ENCODE results near the gene SELENOH.
A peak's percentile ranks its signal among the peaks of the same experiment; 100 is the strongest.

The SELENOH gene

GRCh38 chr11:57745206-57745605 is 3.9 kb downstream of the SELENOH start:
- H3K4me3 ChIP-seq (ENCODE audit: low read depth, low read length): no peak overlapping the region

GRCh38 chr11:57746920-57747319 is 5.6 kb downstream of the SELENOH start:
- no peak overlapping the region for H3K4me3 ChIP-seq (ENCODE audit: low read depth, low read length)

GRCh38 chr11:57751176-57751575 is 9.9 kb downstream of the SELENOH start:
- no peak overlapping the region for H3K4me3 ChIP-seq (ENCODE audit: low read depth, low read length)

DNA sequence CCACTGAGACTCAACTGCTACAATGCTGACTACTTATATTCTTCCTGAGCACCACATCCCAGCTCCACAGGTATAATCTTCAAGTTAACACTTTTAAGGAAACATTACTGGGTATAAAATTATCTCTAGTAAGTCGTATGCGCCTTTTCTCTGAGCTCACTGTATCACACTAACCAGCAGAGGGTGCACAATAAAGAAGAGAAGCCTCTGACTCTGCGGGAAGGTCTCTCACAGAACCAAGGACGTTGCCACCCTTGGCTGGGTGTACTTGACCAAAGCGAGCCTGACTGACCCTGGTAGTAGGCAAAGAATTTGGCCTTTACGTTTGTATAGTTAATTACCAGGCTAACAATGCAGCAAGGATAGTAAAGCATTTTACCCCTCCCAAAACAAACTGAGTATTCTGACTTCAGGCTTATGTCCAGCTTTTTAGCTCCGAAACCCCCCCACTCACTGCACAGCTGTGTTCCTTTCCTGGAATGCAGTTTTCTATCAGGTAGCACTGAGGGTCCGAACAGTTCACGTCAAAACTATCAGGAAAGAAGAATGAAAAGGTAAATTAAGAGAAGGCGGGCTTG is 10.5 kb downstream of the SELENOH start, which contains the start of gene BTBD18:
Gene BTBD18, minus strand, starts transcription at position 144 of the 578 bp plus-strand sequence. CDS start 631 bp downstream, outside the sequence.
- H3K4me3 ChIP-seq (ENCODE audit: low read depth, low read length): no peak within 1 kb of the TSS

GRCh38 chr11:57752954-57753353 is 11.7 kb downstream of the SELENOH start:
- no peak overlapping the region for H3K4me3 ChIP-seq (ENCODE audit: low read depth, low read length)

GRCh38 chr11:57758174-57758573 is 16.9 kb downstream of the SELENOH start:
- H3K4me3 ChIP-seq (ENCODE audit: low read depth, low read length): no peak overlapping the region

- H3K4me3 ChIP-seq (ENCODE audit: low read depth, low read length): peak within 1 kb of the TSS; percentile 89
These were observed 20.3 kb downstream of the SELENOH start, which contains the start of gene CTNND1 for GRCh38 chr11:57761301-57762234. Gene CTNND1 (plus strand): TSS chr11:57761802. CDS start chr11:57791479, 29,677 bp downstream.

DNA sequence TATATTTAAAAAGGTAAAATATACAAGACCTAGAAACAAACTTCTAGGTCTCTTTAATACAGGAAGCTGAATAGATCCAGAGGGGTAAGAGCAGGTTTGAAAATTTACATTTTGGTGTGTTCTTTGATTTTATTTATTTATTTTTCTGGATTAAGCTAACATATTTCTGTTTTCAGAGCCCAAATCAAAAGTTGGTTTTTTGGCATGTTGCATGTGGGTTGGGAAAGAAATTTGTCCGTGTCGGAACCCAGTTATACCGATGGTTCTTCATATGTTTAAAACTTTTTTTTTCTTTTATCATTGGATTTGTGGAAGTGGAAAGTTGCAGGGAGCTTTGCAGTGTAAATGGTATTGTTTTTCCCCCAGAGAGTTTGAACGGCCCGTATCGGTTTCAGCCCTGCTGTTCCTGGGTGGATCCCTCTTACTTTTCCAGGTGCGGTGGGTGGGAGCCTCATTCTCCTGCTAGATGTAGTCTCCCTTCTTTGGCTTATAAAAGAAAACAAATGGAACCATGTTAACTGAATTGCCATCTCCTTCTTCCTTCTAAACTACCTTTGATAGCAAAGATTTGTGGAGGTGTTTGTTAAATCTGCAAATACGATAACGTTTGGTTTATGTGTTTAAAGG is 21.1 kb downstream of the SELENOH start:
- peak overlapping the region; percentile 89 for H3K4me3 ChIP-seq (ENCODE audit: low read depth, low read length)

GRCh38 chr11:57763568-57763967 is 22.3 kb downstream of the SELENOH start:
- H3K4me3 ChIP-seq (ENCODE audit: low read depth, low read length): peak overlapping the region; percentile 89

GRCh38 chr11:57764021-57764420 is 22.7 kb downstream of the SELENOH start:
- peak overlapping the region; percentile 89 for H3K4me3 ChIP-seq (ENCODE audit: low read depth, low read length)

- no peak overlapping the region for H3K4me3 ChIP-seq (ENCODE audit: low read depth, low read length)
These were observed 23.3 kb downstream of the SELENOH start for GRCh38 chr11:57764566-57764965.

DNA sequence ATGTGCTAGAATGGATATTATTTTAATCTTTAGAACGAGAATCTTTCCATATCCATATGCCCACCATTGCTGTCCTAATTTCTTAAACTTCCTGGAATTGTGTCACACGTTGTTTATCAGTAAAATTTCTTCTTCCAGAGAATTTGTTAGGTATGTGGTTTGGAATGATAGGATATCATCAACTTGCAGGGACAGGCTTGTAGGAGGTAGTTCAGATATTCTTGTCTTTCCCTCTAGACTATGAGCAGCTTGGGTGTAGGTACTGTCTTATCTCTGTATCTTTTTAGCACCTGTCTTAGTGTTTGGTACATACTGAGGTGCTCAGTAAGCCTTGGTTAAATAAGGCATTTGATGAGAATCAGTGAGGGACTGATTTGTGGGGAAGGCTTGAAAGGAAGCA is 23.7 kb downstream of the SELENOH start:
- H3K4me3 ChIP-seq (ENCODE audit: low read depth, low read length): no peak overlapping the region

GRCh38 chr11:57770793-57771192 is 29.5 kb downstream of the SELENOH start:
- H3K4me3 ChIP-seq (ENCODE audit: low read depth, low read length): no peak overlapping the region

- H3K4me3 ChIP-seq (ENCODE audit: low read depth, low read length): no peak overlapping the region
These were observed 30.1 kb downstream of the SELENOH start for GRCh38 chr11:57771365-57771764.

DNA sequence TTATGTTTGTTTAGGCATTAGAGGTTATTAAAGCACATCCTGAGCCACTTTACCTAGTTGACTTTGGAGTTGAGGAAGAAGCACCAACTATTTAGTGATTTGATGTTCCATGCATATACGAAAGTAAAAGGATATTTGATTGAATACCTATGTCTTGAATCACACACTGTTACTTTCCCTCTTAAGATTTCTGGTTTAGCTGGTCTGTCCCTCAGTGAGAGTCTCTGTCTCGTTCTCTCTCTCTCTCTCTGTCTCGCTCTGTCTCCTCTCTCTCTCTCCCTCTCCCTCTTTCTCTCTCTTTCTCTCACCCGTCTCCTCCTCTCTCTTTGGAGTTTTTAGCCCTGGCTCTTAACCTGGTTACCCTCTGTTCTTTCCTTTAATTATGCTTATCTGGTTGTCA is 31.3 kb downstream of the SELENOH start:
- H3K4me3 ChIP-seq (ENCODE audit: low read depth, low read length): no peak overlapping the region

DNA sequence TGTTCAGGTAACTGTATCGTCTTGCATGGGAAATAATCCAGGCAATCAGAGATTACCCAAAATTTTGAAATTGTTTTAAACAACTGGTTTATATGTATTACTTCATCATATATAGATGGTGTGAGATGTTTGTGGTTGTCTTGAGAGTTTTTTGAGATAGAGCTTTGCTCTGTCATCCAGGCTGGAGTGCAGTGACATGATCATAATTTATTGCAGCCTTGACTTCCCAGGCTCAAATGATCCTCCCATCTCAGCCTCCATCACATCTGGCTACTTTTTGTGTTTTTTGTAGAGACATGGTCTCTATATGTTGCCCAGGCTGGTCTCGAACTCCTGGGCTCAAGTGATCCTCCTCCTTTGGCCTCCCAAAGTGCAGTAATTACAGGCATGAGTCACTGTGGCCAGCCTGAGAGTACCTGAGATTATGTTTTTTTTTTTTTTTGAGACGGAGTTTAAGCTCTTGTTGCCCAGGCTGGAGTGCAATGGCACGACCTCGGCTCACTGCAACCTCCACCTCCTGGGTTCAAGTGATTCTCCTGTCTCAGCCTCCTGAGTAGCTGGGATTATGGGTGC is 31.8 kb downstream of the SELENOH start:
- H3K4me3 ChIP-seq (ENCODE audit: low read depth, low read length): no peak overlapping the region

GRCh38 chr11:57775491-57775890 is 34.2 kb downstream of the SELENOH start:
- H3K4me3 ChIP-seq (ENCODE audit: low read depth, low read length): no peak overlapping the region

DNA sequence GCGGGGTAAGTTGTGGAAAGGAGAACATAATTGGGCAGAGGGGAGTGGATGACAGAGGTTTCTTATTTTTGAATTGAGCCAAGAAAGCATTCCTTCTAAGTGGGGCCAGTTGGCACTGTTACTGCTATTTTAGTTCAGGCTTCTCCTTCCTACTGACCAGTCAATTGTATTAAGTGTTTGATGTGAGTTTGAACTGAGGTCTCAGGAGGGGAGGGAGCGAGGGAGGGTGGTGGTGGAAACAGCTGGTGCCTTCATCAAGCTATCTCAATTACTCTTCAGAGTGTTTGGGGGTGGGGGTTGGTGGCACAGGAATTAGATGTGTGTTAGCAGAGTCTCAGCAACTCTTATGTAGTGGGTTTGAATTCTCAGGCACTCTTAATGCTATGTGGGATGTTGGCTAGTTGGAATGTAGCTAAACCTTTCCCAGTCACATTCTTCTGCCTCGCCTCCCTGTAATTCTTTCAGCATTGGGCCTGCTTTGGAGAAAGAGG is 34.8 kb downstream of the SELENOH start:
- H3K4me3 ChIP-seq (ENCODE audit: low read depth, low read length): no peak overlapping the region

GRCh38 chr11:57776577-57777210 is 35.4 kb downstream of the SELENOH start:
- H3K4me3 ChIP-seq (ENCODE audit: low read depth, low read length): no peak overlapping the region

DNA sequence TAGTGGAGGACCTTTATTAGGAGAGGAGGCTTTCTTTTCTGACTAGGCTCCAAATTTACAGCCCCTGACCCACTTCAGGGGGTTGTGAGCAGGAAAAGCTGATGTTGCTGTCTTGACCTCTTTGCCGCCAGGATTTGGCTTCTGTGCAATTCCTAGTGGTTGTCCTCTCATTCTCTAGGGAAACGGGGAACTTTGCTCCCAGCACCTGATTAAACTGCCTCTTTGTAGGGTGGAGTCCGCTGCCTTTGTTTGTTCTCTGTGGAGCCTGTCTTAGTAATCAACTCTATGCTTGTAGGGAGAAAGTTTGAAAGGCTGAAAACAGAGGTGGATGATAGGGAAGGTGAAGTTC is 36.7 kb downstream of the SELENOH start:
- no peak overlapping the region for H3K4me3 ChIP-seq (ENCODE audit: low read depth, low read length)

Measured in iPS-11a (cell line).